GM12892 (cell line): Measurements from ENCODE around the gene CPAMD8.

Experiments used
- POLR2A ChIP-seq: IDR thresholded peaks from 2 replicates; pipeline ENCODE4 v1.6.1; 2011; ENCODE audit warnings: low read depth, low read length, control low read depth
- TAF1 ChIP-seq: IDR thresholded peaks from 2 replicates; pipeline ENCODE4 v1.6.1; 2011; ENCODE audit warnings: low read depth, mild to moderate bottlenecking, control low read depth, low read length, borderline replicate concordance

GRCh38 chr19:16867211-16867610 lies 159.4 kb downstream of the CPAMD8 start:
- no peak for TF ChIP-seq POLR2A
- TF ChIP-seq TAF1: no peak
